GM23338 (cell line): ENCODE measurements around the gene APOBEC4. TPM values are rescaled to one million over a fixed set of nuclear protein-coding genes. Genes with fewer than 3 reads are reported as not detected.

ENCODE experiments used
- ATAC-seq: fragments of 200-7000 bp; cut with Tn5 transposase; 3 replicates; pipeline ENCODE4 v1.9.1; 2020
- DNase-seq: peaks from one replicate; pipeline ENCODE4 v3.0.0-alpha.2; 2015; ENCODE audit warnings: low spot score
- H2AFZ ChIP-seq: fragments of 200-600 bp; sonication (generic); 2 replicates; pipeline ENCODE4 v1.8.0; 2016; ENCODE audit warnings: antibody characterized with exemption, mild to moderate bottlenecking, moderate library complexity
- H3F3A ChIP-seq: fragments of 200-600 bp; sonication (generic); replicated peaks from 2 replicates; pipeline ENCODE4 v1.8.0; 2017; ENCODE audit warnings: antibody characterized with exemption, mixed run types, low read depth
- H3K27ac ChIP-seq: fragments of 200-600 bp; sonication (generic); 2 replicates; pipeline ENCODE4 v1.6.1; 2016; ENCODE audit warnings: low read depth
- H3K27me3 ChIP-seq: fragments of 200-600 bp; sonication (generic); 2 replicates; pipeline ENCODE4 v1.8.0; 2016; ENCODE audit warnings: mild to moderate bottlenecking, mixed run types, moderate library complexity; ENCODE audit not compliant: insufficient read depth
- H3K36me3 ChIP-seq: fragments of 200-600 bp; sonication (generic); 2 replicates; pipeline ENCODE4 v1.8.0; 2016; ENCODE audit warnings: mild to moderate bottlenecking; ENCODE audit not compliant: insufficient read depth
- H3K4me1 ChIP-seq: fragments of 200-600 bp; sonication (generic); 2 replicates; pipeline ENCODE4 v1.8.0; 2016; ENCODE audit warnings: mild to moderate bottlenecking, moderate library complexity; ENCODE audit not compliant: insufficient read depth
- H3K4me2 ChIP-seq: fragments of 200-600 bp; sonication (generic); 2 replicates; pipeline ENCODE4 v1.7.1; 2017; ENCODE audit warnings: mixed run types
- H3K4me3 ChIP-seq: fragments of 200-600 bp; sonication (generic); 2 replicates; pipeline ENCODE4 v1.6.1; 2016; ENCODE audit warnings: mixed run types
- H3K79me2 ChIP-seq: fragments of 200-600 bp; sonication (generic); replicated peaks from 2 replicates; pipeline ENCODE4 v1.8.0; 2017; ENCODE audit warnings: mild to moderate bottlenecking; ENCODE audit not compliant: insufficient read depth
- H3K9me2 ChIP-seq: fragments of 200-600 bp; sonication (generic); 2 replicates; pipeline ENCODE4 v1.8.0; 2017; ENCODE audit not compliant: insufficient read depth
- H4K20me1 ChIP-seq: fragments of 200-600 bp; sonication (generic); replicated peaks from 2 replicates; pipeline ENCODE4 v1.8.0; 2017; ENCODE audit warnings: mild to moderate bottlenecking; ENCODE audit not compliant: insufficient read depth
- H3K27ac Mint-ChIP-seq: 2 replicates; pipeline ENCODE4 v1.8.0; 2020; ENCODE audit warnings: inconsistent platforms, mild to moderate bottlenecking, moderate library complexity, mixed read lengths
- H3K27me3 Mint-ChIP-seq: 3 replicates; pipeline ENCODE4 v1.8.0; 2022; ENCODE audit warnings: low read depth, mild to moderate bottlenecking, moderate library complexity, mixed read lengths, inconsistent platforms; ENCODE audit not compliant: insufficient read depth, poor library complexity
- H3K36me3 Mint-ChIP-seq: 3 replicates; pipeline ENCODE4 v1.8.0; 2021; ENCODE audit warnings: low read depth, mild to moderate bottlenecking, inconsistent platforms, moderate library complexity, mixed read lengths
- H3K4me1 Mint-ChIP-seq: 3 replicates; pipeline ENCODE4 v1.8.0; 2020; ENCODE audit warnings: mild to moderate bottlenecking, inconsistent platforms, mixed read lengths
- H3K4me3 Mint-ChIP-seq: 3 replicates; pipeline ENCODE4 v1.8.0; 2021; ENCODE audit warnings: moderate library complexity, mild to moderate bottlenecking, inconsistent platforms, mixed read lengths
- H3K9me3 Mint-ChIP-seq: 3 replicates; pipeline ENCODE4 v1.8.0; 2020; ENCODE audit warnings: moderate library complexity, mild to moderate bottlenecking, inconsistent platforms, mixed read lengths
- CREB1 ChIP-seq: fragments of 250-450 bp; sonication (Bioruptor Pico); IDR thresholded peaks from 2 replicates; pipeline ENCODE4 v1.5.0; 2020; ENCODE audit warnings: low read depth, mild to moderate bottlenecking, moderate library complexity
- ZNF462 ChIP-seq: fragments of 250-450 bp; sonication (Bioruptor Pico); IDR thresholded peaks from 2 replicates; pipeline ENCODE4 v1.5.0; 2020; ENCODE audit warnings: mild to moderate bottlenecking, moderate library complexity
- polyA plus RNA-seq: library from polyadenylated mRNA; unstranded; fragments of >200 nt; fragmentation: Nextera tagmentation; extraction: Ambion mirVana; gene quantifications from 2 replicates; pipeline ENCODE4 v1.2.1, GENCODE V29; 2016
- total RNA-seq: library from RNA; depleted of rRNA; stranded (reverse); fragments of >200 nt; shearing (Covaris generic); gene quantifications from 2 replicates; pipeline ENCODE4 v1.2.3, GENCODE V29; 2014
- TF ChIP-seq, protein P1 (sequence below), 2 experiments: fragments of 200-600 bp in 1 of 2; sonication (generic) in 1 of 2; conservative IDR thresholded peaks; 2 replicates each; pipeline versions ENCODE4 v1.5.1 to v1.6.1; 2016 to 2017; ENCODE audit warnings: antibody characterized with exemption in 2 of 2, low read depth in 2 of 2, mild to moderate bottlenecking in 2 of 2, moderate library complexity in 1 of 2
- TF ChIP-seq, protein P2 (sequence below): IDR thresholded peaks from one replicate; pipeline ENCODE4 v1.6.1; 2018; ENCODE audit warnings: antibody characterized with exemption; ENCODE audit not compliant: unreplicated experiment

APOBEC4 gene
- total and polyA plus RNA-seq, 2 experiments from 2014 or later, result 0.10 TPM; not detected in 1

DNA sequence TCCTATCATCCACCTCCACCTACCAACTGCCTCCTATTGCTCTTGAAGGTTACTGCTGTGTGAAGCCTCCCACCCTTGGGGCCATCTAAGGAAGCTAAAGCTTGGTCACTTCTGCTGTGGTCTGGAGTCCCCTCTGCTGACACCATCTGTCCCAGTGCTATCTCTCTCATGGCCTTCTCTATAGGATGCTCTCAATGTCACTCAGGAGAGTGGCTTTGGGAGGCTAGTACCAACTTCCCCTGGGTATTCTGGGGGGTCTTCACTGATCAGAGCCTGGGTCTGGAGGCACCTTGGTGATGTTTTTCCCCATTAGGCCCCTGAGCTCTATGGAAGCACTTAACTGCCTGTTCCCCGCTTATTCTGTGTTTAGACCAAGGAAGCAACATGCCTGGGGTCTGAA lies 50.6 kb downstream of the APOBEC4 start:
- no peaks in the 10 kb centered on the region for H3K4me1 Mint-ChIP-seq
- H3K9me3 Mint-ChIP-seq, result no peaks in the 10 kb centered on the region; the same call in 2 of the 3 replicates
- H3K27me3 Mint-ChIP-seq, result peaks cover 4% of the 10 kb centered on the region
- 0 out of 2 replicates have a peak, but pooled peaks cover 8% of the 10 kb centered on the region for H3K9me2 ChIP-seq
- no peaks in the 10 kb centered on the region for H3K27me3 ChIP-seq
- H2AFZ ChIP-seq, result no peak overlapping the region
- H3K27ac ChIP-seq, result no peak overlapping the region
- no peak for DNase-seq
- H3K79me2 ChIP-seq, result no peaks in the 10 kb centered on the region
- H3F3A ChIP-seq, result no peaks in the 10 kb centered on the region
- TF ChIP-seq, protein P1, sequence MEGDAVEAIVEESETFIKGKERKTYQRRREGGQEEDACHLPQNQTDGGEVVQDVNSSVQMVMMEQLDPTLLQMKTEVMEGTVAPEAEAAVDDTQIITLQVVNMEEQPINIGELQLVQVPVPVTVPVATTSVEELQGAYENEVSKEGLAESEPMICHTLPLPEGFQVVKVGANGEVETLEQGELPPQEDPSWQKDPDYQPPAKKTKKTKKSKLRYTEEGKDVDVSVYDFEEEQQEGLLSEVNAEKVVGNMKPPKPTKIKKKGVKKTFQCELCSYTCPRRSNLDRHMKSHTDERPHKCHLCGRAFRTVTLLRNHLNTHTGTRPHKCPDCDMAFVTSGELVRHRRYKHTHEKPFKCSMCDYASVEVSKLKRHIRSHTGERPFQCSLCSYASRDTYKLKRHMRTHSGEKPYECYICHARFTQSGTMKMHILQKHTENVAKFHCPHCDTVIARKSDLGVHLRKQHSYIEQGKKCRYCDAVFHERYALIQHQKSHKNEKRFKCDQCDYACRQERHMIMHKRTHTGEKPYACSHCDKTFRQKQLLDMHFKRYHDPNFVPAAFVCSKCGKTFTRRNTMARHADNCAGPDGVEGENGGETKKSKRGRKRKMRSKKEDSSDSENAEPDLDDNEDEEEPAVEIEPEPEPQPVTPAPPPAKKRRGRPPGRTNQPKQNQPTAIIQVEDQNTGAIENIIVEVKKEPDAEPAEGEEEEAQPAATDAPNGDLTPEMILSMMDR (conservative IDR thresholded peaks at IDR 0.05; ENCODE audit: low read depth in 2 of 2), result no peak
- TF ChIP-seq CREB1 (no peak), ZNF462 (CRISPR knock-in tag) (no peak)
- TF ChIP-seq, protein P2, sequence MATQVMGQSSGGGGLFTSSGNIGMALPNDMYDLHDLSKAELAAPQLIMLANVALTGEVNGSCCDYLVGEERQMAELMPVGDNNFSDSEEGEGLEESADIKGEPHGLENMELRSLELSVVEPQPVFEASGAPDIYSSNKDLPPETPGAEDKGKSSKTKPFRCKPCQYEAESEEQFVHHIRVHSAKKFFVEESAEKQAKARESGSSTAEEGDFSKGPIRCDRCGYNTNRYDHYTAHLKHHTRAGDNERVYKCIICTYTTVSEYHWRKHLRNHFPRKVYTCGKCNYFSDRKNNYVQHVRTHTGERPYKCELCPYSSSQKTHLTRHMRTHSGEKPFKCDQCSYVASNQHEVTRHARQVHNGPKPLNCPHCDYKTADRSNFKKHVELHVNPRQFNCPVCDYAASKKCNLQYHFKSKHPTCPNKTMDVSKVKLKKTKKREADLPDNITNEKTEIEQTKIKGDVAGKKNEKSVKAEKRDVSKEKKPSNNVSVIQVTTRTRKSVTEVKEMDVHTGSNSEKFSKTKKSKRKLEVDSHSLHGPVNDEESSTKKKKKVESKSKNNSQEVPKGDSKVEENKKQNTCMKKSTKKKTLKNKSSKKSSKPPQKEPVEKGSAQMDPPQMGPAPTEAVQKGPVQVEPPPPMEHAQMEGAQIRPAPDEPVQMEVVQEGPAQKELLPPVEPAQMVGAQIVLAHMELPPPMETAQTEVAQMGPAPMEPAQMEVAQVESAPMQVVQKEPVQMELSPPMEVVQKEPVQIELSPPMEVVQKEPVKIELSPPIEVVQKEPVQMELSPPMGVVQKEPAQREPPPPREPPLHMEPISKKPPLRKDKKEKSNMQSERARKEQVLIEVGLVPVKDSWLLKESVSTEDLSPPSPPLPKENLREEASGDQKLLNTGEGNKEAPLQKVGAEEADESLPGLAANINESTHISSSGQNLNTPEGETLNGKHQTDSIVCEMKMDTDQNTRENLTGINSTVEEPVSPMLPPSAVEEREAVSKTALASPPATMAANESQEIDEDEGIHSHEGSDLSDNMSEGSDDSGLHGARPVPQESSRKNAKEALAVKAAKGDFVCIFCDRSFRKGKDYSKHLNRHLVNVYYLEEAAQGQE, result no peak
- ATAC-seq, result no peak
- H3K4me3 Mint-ChIP-seq, result no peak overlapping the region
- no peak overlapping the region for H3K4me3 ChIP-seq
- H3K36me3 Mint-ChIP-seq, result no peaks in the 10 kb centered on the region
- no peak overlapping the region for H3K27ac Mint-ChIP-seq
- no peaks in the 10 kb centered on the region for H3K36me3 ChIP-seq
- no peak overlapping the region for H3K4me2 ChIP-seq
- no peaks in the 10 kb centered on the region for H3K4me1 ChIP-seq
- no peaks in the 10 kb centered on the region for H4K20me1 ChIP-seq
